AG04449 (cell line): ENCODE data around the gene ITPR1.

ENCODE experiments used
- CTCF ChIA-PET: fragments of 350-600 bp; formaldehyde crosslinking; extraction: SDS; loops from one replicate; lab custom pipeline; 2021; ENCODE audit warnings: antibody characterized with exemption; lab: Yijun Ruan, JAX
- POLR2A ChIA-PET: fragments of 400-600, 350-600 bp; formaldehyde crosslinking; extraction: SDS; loops from one replicate; lab custom pipeline; 2020; ENCODE audit warnings: antibody characterized with exemption, inconsistent platforms; lab: Yijun Ruan, JAX
- DNase-seq: peaks from one replicate; pipeline ENCODE4 v3.0.0-alpha.2; 2010; ENCODE audit warnings: low read depth, low spot score
- H3K4me3 ChIP-seq: 2 replicates; pipeline ENCODE4 v1.5.1; 2011; ENCODE audit warnings: low read depth, mild to moderate bottlenecking, control low read depth, low read length
- CTCF ChIP-seq: IDR thresholded peaks from one replicate; pipeline ENCODE4 v1.5.1; 2011; ENCODE audit warnings: mild to moderate bottlenecking, moderate library complexity, low read length, control low read depth, inconsistent platforms; ENCODE audit not compliant: insufficient read depth; ENCODE audit errors: missing control alignments

Gene ITPR1

GRCh38 chr3:4582624-4583023 lies 89.5 kb downstream of the ITPR1 start:
- POLR2A ChIA-PET: interaction anchor here (1.6 kb wide), 1 partner anchor 90 kb away, joined by 3 read pairs; the partner anchor contains the start of gene ITPR1
- peak; percentile 3 for DNase-seq
- CTCF ChIA-PET: no interaction called here
- no peak for TF ChIP-seq CTCF
- H3K4me3 ChIP-seq: no peak overlapping the region

GRCh38 chr3:4583416-4583815 lies 90.3 kb downstream of the ITPR1 start:
- ChIA-PET CTCF (interaction anchor here (1.2 to 2.6 kb wide), 2 partner anchors 49 to 232 kb away, joined by 3 to 12 read pairs; no protein-coding TSS in a partner anchor), POLR2A (interaction anchor here (1.6 kb wide), 1 partner anchor 90 kb away, joined by 3 read pairs; the partner anchor contains the start of gene ITPR1)
- no peak for DNase-seq
- no peak overlapping the region for H3K4me3 ChIP-seq
- no peak for TF ChIP-seq CTCF

- POLR2A ChIA-PET: interaction anchor here (1.6 kb wide), 1 partner anchor 92 kb away, joined by 3 read pairs; the partner anchor contains the start of gene ITPR1
- DNase-seq: no peak
- CTCF ChIA-PET: interaction anchor here (1.2 to 2.6 kb wide), 2 partner anchors 48 to 234 kb away, joined by 3 to 12 read pairs; no protein-coding TSS in a partner anchor
Observed at GRCh38 chr3:4584456-4585249, 91.5 kb downstream of the ITPR1 start.

GRCh38 chr3:4586381-4586780 lies 93.2 kb downstream of the ITPR1 start:
- DNase-seq: no peak
- ChIA-PET CTCF (no interaction called here), POLR2A (no interaction called here)
- no peak for TF ChIP-seq CTCF
- no peak overlapping the region for H3K4me3 ChIP-seq

More at GRCh38 chr3:4584456-4585249, 91.5 kb downstream of the ITPR1 start:
- no peak overlapping the region for H3K4me3 ChIP-seq
- TF ChIP-seq CTCF: no peak

- no peak for DNase-seq
- no peak overlapping the region for H3K4me3 ChIP-seq
- POLR2A ChIA-PET: no interaction called here
- CTCF ChIA-PET: interaction anchor here (0.8 kb wide), 1 partner anchor 46 kb away, joined by 5 read pairs; no protein-coding TSS in a partner anchor
- TF ChIP-seq CTCF: no peak
Observed at GRCh38 chr3:4587061-4587837, 94.1 kb downstream of the ITPR1 start.

GRCh38 chr3:4587838-4588105 lies 94.6 kb downstream of the ITPR1 start:
- ChIA-PET POLR2A (no interaction called here), CTCF (interaction anchor here (0.8 kb wide), 1 partner anchor 45 kb away, joined by 5 read pairs; no protein-coding TSS in a partner anchor)
- DNase-seq: no peak
- H3K4me3 ChIP-seq: no peak overlapping the region
- TF ChIP-seq CTCF: no peak
